Suprapubic skin (tissue), 3 donors: ENCODE measurements around the gene DTX3L.

Experiments
- CTCF ChIP-seq, 2 donors: fragments of 200-600 bp in 1 of 2; fragments of 450-650 bp in 1 of 2; sonication (generic) in 1 of 2; IDR thresholded peaks; one replicate each; pipeline ENCODE4 v1.5.1; 2016 to 2019; ENCODE audit warnings: antibody characterized with exemption in 2 of 2, mild to moderate bottlenecking in 1 of 2, moderate library complexity in 1 of 2
- EP300 ChIP-seq: sonication (generic); formaldehyde crosslinking; IDR thresholded peaks from one replicate; pipeline ENCODE4 v1.6.1; 2017; ENCODE audit warnings: antibody characterized with exemption
- POLR2A ChIP-seq, 2 donors: fragments of 450-650 bp; IDR thresholded peaks; one replicate each; pipeline ENCODE4 v1.6.1; 2017; ENCODE audit warnings: antibody characterized with exemption in 2 of 2, mild to moderate bottlenecking in 2 of 2, moderate library complexity in 2 of 2

DNA sequence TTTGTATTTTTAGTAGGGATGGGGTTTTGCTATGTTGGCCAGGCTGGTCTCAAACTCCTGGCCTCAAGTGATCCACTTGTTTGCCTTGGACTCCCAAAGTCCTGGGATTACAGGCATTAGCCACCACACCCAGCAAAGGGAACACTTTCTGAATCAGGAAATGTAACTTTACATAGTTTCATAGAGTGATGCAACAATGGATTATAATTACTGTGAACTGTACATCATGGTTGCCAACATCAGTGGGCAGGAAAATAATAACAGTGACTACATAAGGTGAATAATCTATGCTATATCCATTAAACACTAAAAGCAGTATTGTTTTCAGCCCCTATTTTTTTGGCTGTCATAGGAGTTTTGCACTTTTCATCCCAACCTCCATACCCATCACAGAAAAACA, 44.4 kb upstream of the DTX3L start:
- TF ChIP-seq CTCF (IDR thresholded peaks at IDR 0.05) (no peak), EP300 (no peak), POLR2A (IDR thresholded peaks at IDR 0.05) (no peak)
